Cardiac septum (tissue), 1 donor: ENCODE data around the gene KEAP1. TPM values are rescaled to one million over a fixed set of nuclear protein-coding genes. Genes with fewer than 3 reads are reported as not detected.
"Not testable (repeated sequence)": the region's sequence is repeated elsewhere in the genome, so short reads cannot be mapped to it uniquely, and the experiment has no call there.

Experiments used
- DNase-seq: peaks from one replicate; pipeline ENCODE4 v3.0.0-alpha.2; 2020; ENCODE audit warnings: low spot score
- intact Hi-C: fragments of 100-400 bp; cut with DNase I; formaldehyde crosslinking; loops from one replicate; pipeline ENCODE4 v1.14.0; 2022
- microRNA-seq: library from miRNA; unstranded; fragments of <30 nt; microRNA quantifications from one replicate; pipeline ENCODE4 v1.2.0, GENCODE V29; 2020
- total RNA-seq: library from RNA; stranded (reverse); fragmentation: NEBNext Ultra II Directional; extraction: Animal tissue kit (Norgen Biotek cat#: 25700); gene quantifications from one replicate; pipeline ENCODE4 v1.2.1, GENCODE V29; 2021
- donor health status: DM: no; HTN: no; CAD: no.

KEAP1 gene
- total RNA-seq, 1 donor from 2014 or later: 66.7 TPM

DNA sequence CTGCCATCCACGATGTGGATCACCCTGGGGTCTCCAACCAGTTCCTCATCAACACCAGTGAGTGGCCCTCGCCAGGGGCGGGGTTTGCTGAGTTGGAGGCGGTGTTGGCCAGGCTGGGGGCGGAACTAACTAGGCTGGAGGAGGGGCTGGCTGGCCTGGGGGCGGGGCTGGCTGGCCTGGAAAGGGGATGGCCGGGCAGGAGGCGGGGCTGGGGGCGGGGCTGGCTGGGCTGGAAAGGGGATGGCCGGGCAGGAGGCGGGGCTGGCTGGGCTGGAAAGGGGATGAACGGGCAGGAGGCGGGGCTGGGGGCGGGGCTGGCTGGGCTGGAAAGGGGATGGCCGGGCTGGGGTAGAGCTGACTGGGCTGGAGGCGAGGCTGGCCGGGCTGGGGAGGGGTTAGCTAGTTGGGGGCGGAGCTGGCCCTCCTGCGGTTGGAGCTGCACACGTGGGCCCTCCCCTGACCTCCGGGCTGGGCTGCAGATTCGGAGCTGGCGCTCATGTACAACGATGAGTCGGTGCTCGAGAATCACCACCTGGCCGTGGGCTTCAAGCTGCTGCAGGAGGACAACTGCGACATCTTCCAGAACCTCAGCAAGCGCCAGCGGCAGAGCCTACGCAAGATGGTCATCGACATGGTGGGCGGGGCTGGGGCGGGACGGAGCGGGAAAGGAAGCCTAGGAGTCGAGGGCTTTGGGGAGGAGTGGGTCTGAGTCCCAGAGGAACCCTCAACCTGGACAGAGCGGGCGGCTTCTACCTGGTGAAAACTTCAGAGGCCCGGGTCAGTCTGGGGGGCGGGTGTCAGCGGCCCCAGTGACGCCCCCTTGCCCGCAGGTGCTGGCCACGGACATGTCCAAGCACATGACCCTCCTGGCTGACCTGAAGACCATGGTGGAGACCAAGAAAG lies 41.9 kb downstream of the KEAP1 start:
- intact Hi-C loops: no loop called here
- DNase-seq: peak; percentile 95

DNA sequence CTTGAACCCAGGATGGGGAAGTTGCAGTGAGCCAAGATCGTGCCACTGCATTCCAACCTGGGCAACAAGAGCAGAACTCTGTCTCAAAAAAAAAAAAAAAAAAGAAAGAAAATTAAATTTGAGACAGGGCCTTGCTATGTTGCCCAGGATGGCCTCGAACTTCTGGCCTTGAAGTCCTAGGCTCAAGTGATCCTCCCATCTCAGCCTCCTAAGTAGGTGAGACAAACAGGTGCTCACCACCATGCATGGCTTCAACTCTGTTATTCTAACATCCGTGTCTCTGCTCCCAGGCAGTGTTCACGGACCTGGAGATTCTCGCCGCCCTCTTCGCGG lies 42.5 kb downstream of the KEAP1 start:
- intact Hi-C loops: no loop called here
- DNase-seq: no peak

DNA sequence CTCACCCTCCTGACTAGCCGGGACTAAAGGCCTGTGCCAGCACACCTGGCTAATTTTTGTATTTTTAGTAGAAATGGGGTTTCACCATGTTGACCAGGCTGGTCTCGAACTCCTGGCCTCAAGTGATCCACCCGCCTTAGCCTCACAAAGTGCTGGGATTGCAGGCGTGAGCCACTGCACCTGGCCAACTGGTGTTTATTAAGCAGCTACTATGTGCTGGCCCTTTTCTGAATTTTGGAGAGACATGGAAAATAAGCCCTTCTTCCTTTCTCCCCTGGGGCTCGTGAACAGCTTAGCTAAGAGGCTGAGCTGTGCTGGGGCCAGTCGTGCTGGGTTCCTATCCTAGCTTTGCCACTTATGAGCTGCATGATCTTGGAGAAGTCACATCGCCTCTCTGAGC lies 44.4 kb downstream of the KEAP1 start:
- intact Hi-C loops, DNase-seq: not testable (repeated sequence)

DNA sequence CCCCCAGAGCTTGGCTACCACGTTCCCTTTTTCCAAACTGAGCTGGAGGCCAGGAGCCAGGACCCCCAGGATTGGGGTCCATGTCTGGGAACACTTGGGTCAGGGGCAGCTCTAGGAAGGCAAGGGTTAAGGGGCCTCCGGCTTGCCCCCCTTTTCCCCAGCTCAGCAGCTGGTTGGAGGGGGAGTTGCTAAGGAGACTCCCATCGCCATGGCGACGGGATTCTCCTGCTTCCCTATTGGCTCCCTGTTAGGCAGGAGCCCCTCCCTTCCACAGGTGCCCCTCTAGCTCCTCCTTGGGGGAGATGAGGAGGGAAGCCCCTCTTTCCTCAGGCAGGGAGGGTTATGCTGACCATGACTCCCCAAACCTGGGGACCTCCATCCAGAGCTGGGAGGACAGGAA lies 48.9 kb downstream of the KEAP1 start:
- intact Hi-C loops: no loop called here
- no peak for DNase-seq

DNA sequence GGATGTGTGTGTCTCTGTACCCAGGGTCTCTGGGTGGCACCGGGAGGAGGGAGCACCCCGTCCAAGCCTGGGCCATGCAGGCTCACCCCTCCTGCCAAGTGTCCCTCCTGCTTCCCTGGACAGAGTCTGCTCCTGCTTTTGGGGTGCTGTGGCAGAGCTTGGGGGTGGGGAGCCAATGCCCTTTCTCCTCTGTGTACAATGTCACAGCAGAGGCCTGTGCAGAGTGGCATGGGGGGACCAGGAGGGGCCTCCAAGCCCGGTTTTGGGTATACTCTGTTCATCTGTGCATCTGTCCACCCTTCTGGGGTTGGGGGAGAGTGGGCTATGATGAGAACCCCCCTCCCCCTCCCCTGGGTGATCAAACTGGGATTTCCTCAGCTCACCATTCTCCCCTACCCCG lies 49.3 kb downstream of the KEAP1 start:
- intact Hi-C loops: no loop called here
- no peak for DNase-seq

DNA sequence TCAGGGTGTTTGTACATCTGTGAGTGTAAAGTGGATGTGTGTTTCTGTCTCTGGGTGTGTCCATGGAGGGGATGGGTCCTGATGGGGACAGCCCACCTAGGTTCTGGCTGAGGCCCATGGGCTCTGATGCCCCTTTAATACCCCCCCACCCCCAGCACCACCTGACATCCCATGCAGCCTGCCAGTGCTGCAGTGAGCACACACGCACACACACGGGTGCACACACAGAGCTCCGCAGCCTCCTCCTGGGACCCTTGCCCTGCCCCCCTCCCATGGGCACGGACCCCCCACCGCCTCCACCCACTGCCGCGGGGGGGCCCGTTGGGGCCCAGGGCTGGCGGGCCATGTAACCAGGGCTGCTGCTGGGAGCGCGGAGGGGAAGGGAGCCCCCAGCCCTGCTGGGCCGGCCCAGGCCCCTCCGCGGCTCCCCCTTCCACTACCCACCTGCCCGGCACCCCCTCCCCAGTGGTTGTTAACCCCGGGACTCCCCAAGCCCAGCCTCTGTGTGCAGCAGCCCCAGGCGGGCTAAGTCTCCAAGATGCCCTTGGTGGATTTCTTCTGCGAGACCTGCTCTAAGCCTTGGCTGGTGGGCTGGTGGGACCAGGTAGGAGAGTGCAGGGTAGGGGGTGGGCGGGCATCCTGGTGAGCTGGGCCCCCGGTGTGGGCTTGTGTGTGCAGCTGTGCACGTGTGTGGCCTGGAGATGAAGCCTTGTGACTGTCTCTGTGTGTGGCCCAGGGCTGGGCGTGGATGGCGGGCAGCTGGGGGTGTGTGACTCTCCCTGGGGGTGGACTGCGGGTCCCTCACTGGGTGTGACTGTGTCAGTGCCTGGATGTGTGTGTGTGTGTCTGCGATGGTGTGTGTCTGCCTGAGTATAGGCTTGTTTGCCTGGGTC lies 50.2 kb downstream of the KEAP1 start:
- intact Hi-C loops: no loop called here

DNA sequence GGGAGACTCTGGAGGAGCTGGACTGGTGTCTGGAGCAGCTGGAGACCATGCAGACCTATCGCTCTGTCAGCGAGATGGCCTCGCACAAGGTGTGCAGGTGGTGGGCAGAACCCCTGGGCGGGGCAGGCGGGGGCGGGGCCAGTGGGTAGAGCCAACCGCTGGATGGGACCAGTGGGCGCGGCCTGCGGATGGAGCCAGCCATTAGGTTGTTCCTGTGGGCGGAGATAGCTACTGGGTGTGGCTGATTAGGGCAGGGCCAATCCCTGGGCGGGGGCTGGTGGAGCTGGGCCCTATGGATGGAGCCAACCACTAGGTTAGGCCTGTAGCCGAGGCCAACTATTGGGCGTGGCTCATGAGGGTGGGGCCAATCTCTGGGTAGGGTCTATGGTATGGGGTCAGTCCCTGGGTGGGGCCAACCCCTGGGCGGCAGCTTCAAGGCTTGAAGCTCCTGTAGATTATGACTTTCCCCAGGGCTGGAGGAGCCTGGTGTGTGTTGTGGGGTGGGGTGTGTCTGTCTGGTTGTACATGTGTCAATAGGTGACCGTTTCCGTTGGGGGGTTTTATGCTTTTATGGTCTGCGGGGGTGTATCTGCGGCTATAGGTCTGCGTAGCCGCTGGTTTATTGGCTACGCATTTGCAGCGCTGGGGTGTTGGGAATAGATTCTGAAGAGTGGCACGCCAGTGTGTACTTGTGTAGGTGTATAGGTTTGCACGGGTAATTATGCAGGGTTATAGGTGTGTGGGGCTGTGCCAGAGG lies 52.1 kb downstream of the KEAP1 start:
- no peak for DNase-seq
- intact Hi-C loops: no loop called here

More for the DNA sequence above, 50.2 kb downstream of the KEAP1 start:
- DNase-seq: no peak

DNA sequence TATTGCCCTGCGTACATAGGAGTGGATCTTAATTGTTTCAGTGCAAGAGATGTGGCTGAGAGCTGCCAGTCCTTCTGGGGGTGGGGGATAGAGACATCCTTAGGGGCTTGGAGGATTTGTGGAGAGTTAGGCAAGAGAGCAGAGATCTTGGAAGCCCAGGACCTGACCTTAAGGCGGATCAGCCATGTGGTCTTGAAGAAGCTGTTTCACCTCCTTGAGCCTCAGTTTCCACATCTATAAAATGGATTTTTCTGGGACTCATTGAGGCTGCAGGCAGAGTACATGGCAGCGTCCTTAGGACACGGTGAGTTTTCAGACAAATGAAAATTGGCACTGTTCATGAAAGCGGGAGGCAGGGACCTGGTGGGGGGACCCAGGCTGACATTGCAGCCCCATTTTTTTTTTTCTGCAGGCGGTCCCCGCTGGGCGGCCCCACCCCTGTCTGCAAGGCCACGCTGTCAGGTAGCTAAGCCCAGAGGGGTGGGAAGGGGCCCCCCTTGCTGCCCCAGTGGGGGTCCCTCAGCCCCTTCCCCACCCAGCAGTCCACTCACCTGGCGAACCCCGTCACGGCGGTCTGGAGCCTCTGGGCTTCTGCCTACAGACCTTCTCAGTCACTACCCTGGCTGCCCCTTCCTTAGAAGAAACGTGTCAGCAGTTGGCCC lies 52.8 kb downstream of the KEAP1 start:
- intact Hi-C loops: no loop called here
- no peak for DNase-seq

DNA sequence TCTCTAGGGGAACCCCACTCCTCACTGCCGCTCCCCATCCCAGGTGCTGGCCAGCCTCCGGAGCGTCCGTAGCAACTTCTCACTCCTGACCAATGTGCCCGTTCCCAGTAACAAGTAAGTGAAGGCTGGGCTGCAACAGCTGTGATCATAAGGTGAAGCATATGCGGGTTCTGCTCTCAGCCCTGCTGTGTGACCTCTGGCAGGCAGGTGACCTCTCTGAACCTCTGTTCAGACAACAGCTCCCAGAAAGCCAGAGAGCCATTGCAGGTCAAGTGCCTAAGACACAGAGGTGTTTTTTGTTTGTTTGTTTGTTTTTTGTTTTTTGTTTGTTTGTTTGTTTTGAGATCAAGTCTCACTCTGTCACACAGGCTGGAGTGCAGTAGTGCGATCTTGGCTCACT lies 54.1 kb downstream of the KEAP1 start:
- intact Hi-C loops: no loop called here
- no peak for DNase-seq

DNA sequence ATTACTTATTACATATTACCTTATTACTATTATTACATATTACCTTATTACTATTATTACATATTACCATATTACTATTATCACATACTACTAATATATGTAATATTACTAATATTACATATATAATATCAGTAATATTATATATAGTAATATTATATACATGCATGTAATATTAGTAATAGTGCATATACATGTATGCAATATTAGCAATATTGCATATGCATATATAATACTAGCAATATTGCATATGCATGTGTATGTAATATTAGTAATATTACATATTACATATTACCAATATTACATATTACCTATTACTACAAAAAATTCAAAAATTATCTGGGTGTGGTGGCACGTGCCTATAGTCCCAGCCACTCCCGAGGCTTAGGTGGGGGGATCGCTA lies 60.5 kb downstream of the KEAP1 start:
- no peak for DNase-seq
- intact Hi-C loops: no loop called here

DNA sequence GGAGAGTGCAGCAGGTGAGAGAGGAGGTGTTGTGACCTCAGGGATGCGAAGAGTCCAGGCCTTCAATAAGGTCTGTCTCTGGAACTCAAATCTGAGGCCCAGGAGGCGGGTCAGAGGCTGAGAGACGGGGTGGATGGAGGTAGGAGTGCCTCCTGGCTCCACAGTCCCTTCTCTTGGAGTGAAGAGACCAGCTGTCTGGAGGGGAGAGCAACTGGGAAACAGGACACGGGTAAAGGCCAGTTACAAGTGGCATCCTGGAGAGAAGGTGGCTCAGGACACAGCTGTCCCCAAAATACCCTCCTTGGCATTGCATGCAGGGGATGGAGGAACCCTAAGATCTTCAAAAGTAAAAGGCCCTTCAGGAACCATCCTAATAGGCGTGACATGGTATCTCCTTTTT lies 63.6 kb downstream of the KEAP1 start:
- no peak for DNase-seq
- intact Hi-C loops: no loop called here

Small RNA genes within 50 kb of the gene (microRNA-seq; reads per million reads assigned to microRNA genes)
- gene MIR1238: not detected

Other genes with a start within 250 kb of the KEAP1 start
- 9.8 TPM for gene ICAM1, start 232.2 kb downstream of the KEAP1 start, total RNA-seq
- gene ICAM4, start 216.4 kb downstream of the KEAP1 start, total RNA-seq: 0.46 TPM
- gene ICAM5, start 213.4 kb downstream of the KEAP1 start, total RNA-seq: 0.67 TPM
- gene ZGLP1, start 193.5 kb downstream of the KEAP1 start, total RNA-seq: 1.9 TPM
- gene FDX2, start 187.3 kb downstream of the KEAP1 start, total RNA-seq: 16.9 TPM
- gene RAVER1, start 169.8 kb downstream of the KEAP1 start, total RNA-seq: 17.8 TPM
- gene ICAM3, start 163.7 kb downstream of the KEAP1 start, total RNA-seq: 14.4 TPM
- gene TYK2, start 122.8 kb downstream of the KEAP1 start, total RNA-seq: 66.2 TPM
- gene CDC37, start 99.8 kb downstream of the KEAP1 start, total RNA-seq: 140 TPM
- gene PDE4A, start 82.8 kb downstream of the KEAP1 start, total RNA-seq: 8.2 TPM
- 0.75 TPM for gene S1PR5, start 14.1 kb upstream of the KEAP1 start, total RNA-seq
- 47.6 TPM for gene ATG4D, start 40.5 kb upstream of the KEAP1 start, total RNA-seq
- gene KRI1, start 62.7 kb upstream of the KEAP1 start, total RNA-seq: 10.8 TPM
- 14.9 TPM for gene CDKN2D, start 65.6 kb upstream of the KEAP1 start, total RNA-seq
- not detected for gene AP1M2, start 84.0 kb upstream of the KEAP1 start, total RNA-seq
- 114 TPM for gene SLC44A2, start 122.2 kb upstream of the KEAP1 start, total RNA-seq
- gene ILF3, start 151.0 kb upstream of the KEAP1 start, total RNA-seq: 115 TPM
- gene QTRT1, start 198.1 kb upstream of the KEAP1 start, total RNA-seq: 24.9 TPM
- gene DNM2, start 214.7 kb upstream of the KEAP1 start, total RNA-seq: 138 TPM